Measurements from ENCODE around the gene LRP5. TPM values are rescaled to one million over a fixed set of nuclear protein-coding genes. Genes with fewer than 3 reads are reported as not detected.
A peak's percentile ranks its signal among the peaks of the same experiment; 100 is the strongest.

LRP5 gene
- total RNA-seq, 2 experiments from 2014 or later = 2.0 to 2.9 TPM

- H3K27ac Mint-ChIP-seq = peak within 1 kb of the TSS; percentile 100
- ChIA-PET POLR2A (interaction anchor here (0.9 to 1.4 kb wide), 8 partner anchors 9 to 443 kb away, joined by 3 to 8 read pairs (median 3); no protein-coding TSS in a partner anchor), CTCF (no interaction called here)
- no peak for TF ChIP-seq CTCF (IDR thresholded peaks at IDR 0.05)
- Histone ChIP-seq H3K9me3 (ENCODE audit: control insufficient read depth in 1 of 2, insufficient read depth in 1 of 2, low read length in 2 of 2) (no peaks in the 10 kb centered on the region), H3K36me3 (ENCODE audit: insufficient read depth, low read length) (no peaks in the 10 kb centered on the region), H3K4me3 (ENCODE audit: low read length) (peak within 1 kb of the TSS; percentile 92), H3K27ac (ENCODE audit: low read depth in 1 of 2, low read length in 2 of 2) (peak within 1 kb of the TSS; percentile 95 to 99), H3K27me3 (ENCODE audit: control insufficient read depth in 1 of 2, insufficient read depth in 2 of 2, low read length in 2 of 2) (no peaks in the 10 kb centered on the region), H3K4me1 (ENCODE audit: insufficient read depth, low read length) (peaks cover 47% of the 10 kb centered on the region)
- H3K36me3 Mint-ChIP-seq (ENCODE audit: low read depth) = peaks cover 18% of the 10 kb centered on the region
- H3K4me1 Mint-ChIP-seq (ENCODE audit: low read depth) = peaks cover 48% of the 10 kb centered on the region
- intact Hi-C loops (cut with DNase I, micrococcal nuclease) = loop anchor here (5.0 to 10.0 kb wide), 7 partner anchors 41 to 444 kb away; partner anchors contain the start of genes C11orf24 (in 1 of the 2), CPT1A (in 1 of the 2), IGHMBP2 (in 1 of the 2) and KMT5B (in 1 of the 2)
- H3K4me3 Mint-ChIP-seq = peak within 1 kb of the TSS; percentile 100
- ATAC-seq (ENCODE audit: poor library complexity) (no peak), DNase-seq (peak in 4 of 14 experiments; percentile 29 to 53 (median 42))
- H3K9me3 Mint-ChIP-seq = no peaks in the 10 kb centered on the region
- peaks cover 8% of the 10 kb centered on the region for H3K27me3 Mint-ChIP-seq
These were observed 148.6 kb downstream of the LRP5 start, which contains the start of gene PPP6R3 for GRCh38 chr11:68460741-68461574. Gene PPP6R3, plus strand, starts transcription at chr11:68460752. Its CDS starts 76,913 bp downstream, at chr11:68537665.

- CTCF ChIA-PET = no interaction called here
These were observed 149.2 kb downstream of the LRP5 start for GRCh38 chr11:68461575-68461917.

More at GRCh38 chr11:68461575-68461917, 149.2 kb downstream of the LRP5 start:
- Mint-ChIP-seq H3K27ac (peak overlapping the region; percentile 100), H3K27me3 (peaks cover 8% of the 10 kb centered on the region), H3K36me3 (ENCODE audit: low read depth) (peaks cover 18% of the 10 kb centered on the region), H3K9me3 (no peaks in the 10 kb centered on the region), H3K4me1 (ENCODE audit: low read depth) (peaks cover 51% of the 10 kb centered on the region), H3K4me3 (peak overlapping the region; percentile 89)
- ATAC-seq (ENCODE audit: poor library complexity) = no peak
- intact Hi-C loops (cut with DNase I, micrococcal nuclease) = loop anchor here (5.0 to 10.0 kb wide), 7 partner anchors 41 to 443 kb away; partner anchors contain the start of genes C11orf24 (in 1 of the 2), CPT1A (in 1 of the 2), IGHMBP2 (in 1 of the 2) and KMT5B (in 1 of the 2)
- DNase-seq = peak in 1 of 14 experiments; percentile 29
- no peak overlapping the region for H3K27ac ChIP-seq (ENCODE audit: low read depth in 1 of 2, low read length in 2 of 2)
- H3K27me3 ChIP-seq (ENCODE audit: control insufficient read depth in 1 of 2, insufficient read depth in 2 of 2, low read length in 2 of 2) = no peaks in the 10 kb centered on the region
- H3K4me1 ChIP-seq (ENCODE audit: insufficient read depth, low read length) = peaks cover 49% of the 10 kb centered on the region
- H3K36me3 ChIP-seq (ENCODE audit: insufficient read depth, low read length) = no peaks in the 10 kb centered on the region
- TF ChIP-seq CTCF (IDR thresholded peaks at IDR 0.05) = no peak
- H3K4me3 ChIP-seq (ENCODE audit: low read length) = peak overlapping the region; percentile 92
- POLR2A ChIA-PET = interaction anchor here (1.2 kb wide), 1 partner anchor 288 kb away, joined by 4 read pairs; no protein-coding TSS in a partner anchor
- H3K9me3 ChIP-seq (ENCODE audit: control insufficient read depth in 1 of 2, insufficient read depth in 1 of 2, low read length in 2 of 2) = no peaks in the 10 kb centered on the region
